Body of pancreas (tissue), 4 donors: ENCODE measurements around the gene ANKRD12. TPM values are rescaled to one million over a fixed set of nuclear protein-coding genes. Genes with fewer than 3 reads are reported as not detected.
A peak's percentile ranks its signal among the peaks of the same experiment; 100 is the strongest.

Experiments used
- ATAC-seq: fragments of 150-250 bp; one replicate; pipeline ENCODE4 v1.9.1; 2016
- DNase-seq, 4 donors: peaks; one replicate each; pipeline ENCODE4 v3.0.0-alpha.2; 2019
- H3K27ac ChIP-seq, 4 donors: fragments of 200-600 bp; sonication (generic); 1 replicate in 3 of 4; 2 replicates in 1 of 4; pipeline versions ENCODE4 v1.5.1 to v1.6.1; 2016 to 2019; ENCODE audit warnings: mild to moderate bottlenecking in 1 of 4, mixed read lengths in 1 of 4, moderate library complexity in 1 of 4
- H3K27me3 ChIP-seq, 2 donors: fragments of 200-600 bp; sonication (generic); one replicate each; pipeline ENCODE4 v1.6.0; 2016; ENCODE audit warnings: mild to moderate bottlenecking in 1 of 2
- H3K36me3 ChIP-seq, 2 donors: fragments of 200-600 bp; sonication (generic); replicated peaks in 1 of 2; 2 replicates each; pipeline ENCODE4 v1.5.1; 2016; ENCODE audit warnings: low read depth in 2 of 2; ENCODE audit not compliant: insufficient read depth in 1 of 2
- H3K4me1 ChIP-seq: fragments of 200-600 bp; sonication (generic); one replicate; pipeline ENCODE4 v1.6.0; 2016
- H3K4me3 ChIP-seq, 2 donors: fragments of 200-600 bp; sonication (generic); 1 replicate in 1 of 2; 2 replicates in 1 of 2; pipeline ENCODE4 v1.5.1; 2016 to 2019
- H3K9me3 ChIP-seq, 3 donors: fragments of 200-600 bp; sonication (generic); 1 replicate in 2 of 3; 2 replicates in 1 of 3; pipeline ENCODE4 v1.5.1; 2016
- CTCF ChIP-seq, 7 experiments: fragments of 450-650 bp in 4 of 7; fragments of 200-600 bp in 3 of 7; sonication (generic) in 3 of 7; IDR thresholded peaks; one replicate each; pipeline ENCODE4 v1.5.1; 2016 to 2019; ENCODE audit warnings: antibody characterized with exemption in 7 of 7
- POLR2A ChIP-seq, 3 donors: fragments of 450-650 bp; IDR thresholded peaks; one replicate each; pipeline ENCODE4 v1.6.1; 2016; ENCODE audit warnings: antibody characterized with exemption in 3 of 3, mild to moderate bottlenecking in 2 of 3
- WGBS, 2 donors: methylation state at CpG; one replicate each; pipeline ENCODE4 v1.1.5; 2017; 5-methylcytosine and 5-hydroxymethylcytosine counted together
- intact Hi-C: fragments of 100-400 bp; cut with DNase I; formaldehyde crosslinking; loops from one replicate; pipeline ENCODE4 v1.15.1; 2023
- small RNA-seq: library from RNA; depleted of rRNA; stranded (forward); fragments of <200 nt; gene quantifications from one replicate; pipeline ENCODE3, GENCODE V24; 2016
- total RNA-seq, 2 donors: library from RNA; depleted of rRNA; stranded (reverse); fragments of >200 nt; gene quantifications; one replicate each; pipeline ENCODE4 v1.1.0, GENCODE V29; 2016

ANKRD12 gene
- total RNA-seq, 2 donors from 2014 or later: 25.4 to 32.9 TPM

- no peaks in the 10 kb centered on the region for H3K36me3 ChIP-seq
- H3K27me3 ChIP-seq: no peaks in the 10 kb centered on the region
- ATAC-seq (peak; percentile 61), DNase-seq (peak in 2 of 4 donors; percentile 26)
- TF ChIP-seq POLR2A (IDR thresholded peaks at IDR 0.05): no peak
- TF ChIP-seq CTCF (IDR thresholded peaks at IDR 0.05): no peak
- peaks cover 16% of the 10 kb centered on the region for H3K4me1 ChIP-seq
- H3K27ac ChIP-seq: peak overlapping the region; percentile 40 to 85 (median 66)
- H3K9me3 ChIP-seq: peaks cover 0 to 3% (median 0%) of the 10 kb centered on the region in 3 donors
- H3K4me3 ChIP-seq: peak overlapping the region; percentile 6 to 49
- intact Hi-C loops: no loop called here
- WGBS, 2 donors: 33 to 35% methylated on average over 50 to 52 of the region's 52 CpGs
Measured at GRCh38 chr18:9333441-9334328, 197.1 kb downstream of the ANKRD12 start.

GRCh38 chr18:9334329-9334972, 197.9 kb downstream of the ANKRD12 start, which contains the start of gene TWSG1:
TWSG1 (plus strand) TSS chr18:9334773; CDS start chr18:9337230, 2,457 bp downstream.
- ATAC-seq: peak; percentile 91
- intact Hi-C loops: no loop called here
- Histone ChIP-seq H3K27me3 (no peaks in the 10 kb centered on the region), H3K36me3 (no peaks in the 10 kb centered on the region), H3K4me3 (peak within 1 kb of the TSS; percentile 35 to 91), H3K27ac (peak within 1 kb of the TSS; percentile 40 to 85 (median 68)), H3K9me3 (no peaks in the 10 kb centered on the region), H3K4me1 (peaks cover 16% of the 10 kb centered on the region)
- DNase-seq: peak; percentile 91 to 95 (median 92)
- 0% methylated on average over 1 to 48 of the region's 67 CpGs for WGBS, 2 donors
- TF ChIP-seq CTCF (IDR thresholded peaks at IDR 0.05): peak; percentile 9 to 53 (median 28)
- TF ChIP-seq POLR2A (IDR thresholded peaks at IDR 0.05): peak in 2 of 3 donors; percentile 10 to 47

GRCh38 chr18:9334973-9335696, 198.6 kb downstream of the ANKRD12 start:
- H3K9me3 ChIP-seq: no peaks in the 10 kb centered on the region
- H3K4me3 ChIP-seq: peak overlapping the region; percentile 35 to 91
- no peaks in the 10 kb centered on the region for H3K36me3 ChIP-seq
- peak in 1 of 4 donors; percentile 58 for DNase-seq
- 4 to 5% methylated on average over 18 to 53 of the region's 55 CpGs for WGBS, 2 donors
- TF ChIP-seq CTCF (IDR thresholded peaks at IDR 0.05) (no peak), POLR2A (IDR thresholded peaks at IDR 0.05) (no peak)
- peak overlapping the region; percentile 13 to 85 (median 66) for H3K27ac ChIP-seq
- intact Hi-C loops: no loop called here
- peak; percentile 54 for ATAC-seq
- peaks cover 16% of the 10 kb centered on the region for H3K4me1 ChIP-seq
- no peaks in the 10 kb centered on the region for H3K27me3 ChIP-seq

Small RNAs within 50 kb of the gene (small RNA-seq; reads per million reads assigned to genes)
- gene RF00019: not detected

Other genes with a start within 250 kb of the ANKRD12 start
- gene NDUFV2, start 34.1 kb upstream of the ANKRD12 start, total RNA-seq: 10 to 100 TPM; 40.5 to 42.5 TPM
- gene TWSG1, start 198.0 kb downstream of the ANKRD12 start, total RNA-seq: 10 to 100 TPM in 1 of 2 donors, 1 to 10 TPM in 1; 9.2 to 11.4 TPM